ENCODE measurements around the gene ANKRD52. TPM values are rescaled to one million over a fixed set of nuclear protein-coding genes. Genes with fewer than 3 reads are reported as not detected.

ANKRD52 gene
- total and polyA plus RNA-seq, 2 donors (not counting 3 experiments of a cell fraction or from before 2014, with no cell fraction given) = 30.8 to 62.0 TPM

- no peaks in the 10 kb centered on the region for H4K20me1 ChIP-seq (replicated peaks; ENCODE audit: control insufficient read depth, extremely low read depth, insufficient read depth, low read length)
- peaks cover 11 to 18% of the 10 kb centered on the region in 2 experiments for H3K36me3 ChIP-seq (ENCODE audit: control insufficient read depth in 2 of 2, extremely low read depth in 1 of 2, insufficient read depth in 2 of 2, low read length in 2 of 2)
- H3K9me1 ChIP-seq (replicated peaks; ENCODE audit: control insufficient read depth, extremely low read depth, insufficient read depth, low read length) = no peaks in the 10 kb centered on the region
- H3K4me1 ChIP-seq (ENCODE audit: control insufficient read depth, extremely low read depth, insufficient read depth, low read length) = peaks cover 18% of the 10 kb centered on the region
- peak overlapping the region; percentile 87 for H2AFZ ChIP-seq (ENCODE audit: low read depth, low read length)
- CTCF ChIA-PET = interaction anchor here (1.2 to 4.0 kb wide), 9 partner anchors 9 to 205 kb away, joined by 3 to 50 read pairs (median 11); partner anchors contain the start of genes COQ10A, RNF41 and SMARCC2
- dilution Hi-C loops (cut with MboI; ENCODE audit: extremely low pct_ligation_motif_present, low sequenced_read_pairs) = no loop called here
- DNase-seq (ENCODE audit: low read depth, low spot score) (no peak), FAIRE-seq (no peak)
- H3K27ac ChIP-seq (ENCODE audit: insufficient read depth, low read depth, low read length) = no peak overlapping the region
- peaks cover 26% of the 10 kb centered on the region for H3K79me2 ChIP-seq (ENCODE audit: control insufficient read depth, insufficient read depth, low read length)
- H3K4me3 ChIP-seq (replicated peaks in 1 of 3; ENCODE audit: insufficient read depth in 1 of 3, low read depth in 1 of 3, low read length in 3 of 3) = peak overlapping the region; percentile 84 to 96 (median 91)
- intact Hi-C loops (cut with micrococcal nuclease) = loop anchor here (1.0 kb wide), 4 partner anchors 7 to 141 kb away; partner anchors contain the start of genes COQ10A, NABP2 and ZC3H10
- BruUV-seq (replicated peaks) = no TSS peak
- H3K9ac ChIP-seq (replicated peaks; ENCODE audit: extremely low read depth, insufficient read depth, low read length) = peak overlapping the region; percentile 81
- no peaks in the 10 kb centered on the region for H3K27me3 ChIP-seq (ENCODE audit: control insufficient read depth in 2 of 2, insufficient read depth in 2 of 2, low read length in 2 of 2)
- peak overlapping the region; percentile 80 for H3K4me2 ChIP-seq (ENCODE audit: insufficient read depth, low read length)
- POLR2A ChIA-PET = interaction anchor here (1.6 kb wide), 1 partner anchor 37 kb away, joined by 3 read pairs; the partner anchor contains the start of gene RNF41
- H3K9me3 ChIP-seq (replicated peaks; ENCODE audit: control insufficient read depth, insufficient read depth, low read length) = no peaks in the 10 kb centered on the region
- TF ChIP-seq POLR2AphosphoS5 (IDR thresholded peaks at IDR 0.05; ENCODE audit: insufficient read depth, low read depth, low read length) (no peak), JUN (IDR thresholded peaks at IDR 0.05; ENCODE audit: borderline replicate concordance, insufficient read depth, insufficient read length, low read depth) (no peak), POLR2A (IDR thresholded peaks at IDR 0.05; ENCODE audit: low read depth, low read length) (no peak), MAX (IDR thresholded peaks at IDR 0.05; ENCODE audit: insufficient read depth, insufficient read length) (no peak), MYC (IDR thresholded peaks at IDR 0.05; ENCODE audit: low read depth, low read length) (no peak), GATA2 (IDR thresholded peaks at IDR 0.05; ENCODE audit: insufficient read depth, insufficient read length, low read depth, low read length) (no peak), CTCF (IDR thresholded peaks at IDR 0.05; ENCODE audit: extremely low read depth in 1 of 2, insufficient read depth in 1 of 2, low read depth in 1 of 2, low read length in 2 of 2) (no peak), EZH2 (IDR thresholded peaks at IDR 0.05; ENCODE audit: borderline replicate concordance, low read depth, low read length, severe bottlenecking) (no peak), FOS (IDR thresholded peaks at IDR 0.05; ENCODE audit: borderline replicate concordance, insufficient read depth, low read length) (no peak)
Measured at GRCh38 chr12:56258820-56259183, 618 bp upstream of the ANKRD52 start.
